Endothelial cell of umbilical vein (primary cell): ENCODE measurements around the gene PPP1R16B.

Experiments used
- EZH2 ChIP-seq: IDR thresholded peaks from 2 replicates; pipeline ENCODE4 v1.6.1; 2012; ENCODE audit warnings: borderline replicate concordance, low read depth, mild to moderate bottlenecking, moderate library complexity, low read length, inconsistent platforms; ENCODE audit not compliant: severe bottlenecking
- GATA2 ChIP-seq: IDR thresholded peaks from 2 replicates; pipeline ENCODE4 v1.7.0; 2011; ENCODE audit warnings: low read depth, mild to moderate bottlenecking, moderate library complexity, mixed read lengths, low read length; ENCODE audit not compliant: insufficient read length, insufficient read depth
- JUN ChIP-seq: IDR thresholded peaks from 2 replicates; pipeline ENCODE4 v1.6.1; 2011; ENCODE audit warnings: borderline replicate concordance, low read depth; ENCODE audit not compliant: insufficient read length, insufficient read depth
- MYC ChIP-seq: IDR thresholded peaks from one replicate; pipeline ENCODE4 v1.6.1; 2011; ENCODE audit warnings: mild to moderate bottlenecking, low read depth, low read length
- POLR2A ChIP-seq: IDR thresholded peaks from 2 replicates; pipeline ENCODE4 v1.6.1; 2012; ENCODE audit warnings: low read depth, mild to moderate bottlenecking, control low read depth, low read length
- POLR2AphosphoS5 ChIP-seq: IDR thresholded peaks from 2 replicates; pipeline ENCODE4 v1.6.1; 2012; ENCODE audit warnings: low read depth, mild to moderate bottlenecking, control low read depth, low read length, moderate library complexity; ENCODE audit not compliant: insufficient read depth
- TF ChIP-seq, protein P1 (sequence below), 2 donors: IDR thresholded peaks; 1 replicate in 1 of 2; 2 replicates in 1 of 2; pipeline ENCODE4 v1.5.1; 2011; ENCODE audit warnings: low read length in 2 of 2, mild to moderate bottlenecking in 2 of 2, moderate library complexity in 2 of 2, control low read depth in 1 of 2, inconsistent platforms in 1 of 2, low read depth in 1 of 2; ENCODE audit not compliant: insufficient read depth in 1 of 2; ENCODE audit errors: extremely low read depth in 1 of 2
- TF ChIP-seq, protein P2 (sequence below): IDR thresholded peaks from 2 replicates; pipeline ENCODE4 v1.6.1; 2011; ENCODE audit not compliant: insufficient read depth, insufficient read length

DNA sequence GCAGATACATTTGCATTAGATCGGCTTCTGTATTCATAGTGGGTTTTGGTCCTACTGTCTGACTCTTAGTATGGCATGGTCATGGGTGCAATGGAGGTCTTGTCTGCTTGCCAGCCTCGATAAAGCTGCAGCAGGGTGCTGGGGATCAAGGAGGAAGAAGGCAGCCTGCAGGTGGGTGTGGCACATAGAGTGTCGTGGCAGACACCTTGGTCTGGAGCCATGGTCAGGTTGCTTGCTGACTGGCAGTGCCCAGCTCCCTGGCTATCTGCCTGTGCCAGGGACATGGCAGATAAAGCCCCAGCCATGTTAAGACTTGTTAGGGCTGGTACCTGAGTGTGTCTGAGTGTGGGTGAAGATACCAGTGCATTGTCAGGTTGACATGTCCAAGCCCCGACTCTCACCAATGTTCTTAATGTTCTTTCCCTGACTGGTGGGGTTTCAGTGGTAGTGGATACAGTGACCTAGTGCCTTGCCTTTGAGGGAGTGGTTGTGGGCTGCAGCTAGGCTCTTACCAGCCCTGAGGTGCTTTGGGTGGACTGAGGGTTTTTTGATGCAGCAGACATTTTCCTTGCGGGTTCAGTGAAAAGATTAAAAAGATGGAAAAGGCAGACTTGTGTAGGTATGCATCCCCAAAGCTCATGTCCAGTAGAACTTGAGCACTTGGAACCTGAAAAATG lies 122.5 kb downstream of the PPP1R16B start:
- TF ChIP-seq, protein P1, sequence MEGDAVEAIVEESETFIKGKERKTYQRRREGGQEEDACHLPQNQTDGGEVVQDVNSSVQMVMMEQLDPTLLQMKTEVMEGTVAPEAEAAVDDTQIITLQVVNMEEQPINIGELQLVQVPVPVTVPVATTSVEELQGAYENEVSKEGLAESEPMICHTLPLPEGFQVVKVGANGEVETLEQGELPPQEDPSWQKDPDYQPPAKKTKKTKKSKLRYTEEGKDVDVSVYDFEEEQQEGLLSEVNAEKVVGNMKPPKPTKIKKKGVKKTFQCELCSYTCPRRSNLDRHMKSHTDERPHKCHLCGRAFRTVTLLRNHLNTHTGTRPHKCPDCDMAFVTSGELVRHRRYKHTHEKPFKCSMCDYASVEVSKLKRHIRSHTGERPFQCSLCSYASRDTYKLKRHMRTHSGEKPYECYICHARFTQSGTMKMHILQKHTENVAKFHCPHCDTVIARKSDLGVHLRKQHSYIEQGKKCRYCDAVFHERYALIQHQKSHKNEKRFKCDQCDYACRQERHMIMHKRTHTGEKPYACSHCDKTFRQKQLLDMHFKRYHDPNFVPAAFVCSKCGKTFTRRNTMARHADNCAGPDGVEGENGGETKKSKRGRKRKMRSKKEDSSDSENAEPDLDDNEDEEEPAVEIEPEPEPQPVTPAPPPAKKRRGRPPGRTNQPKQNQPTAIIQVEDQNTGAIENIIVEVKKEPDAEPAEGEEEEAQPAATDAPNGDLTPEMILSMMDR (IDR thresholded peaks at IDR 0.05; ENCODE audit: extremely low read depth in 1 of 2, insufficient read depth in 1 of 2, low read depth in 1 of 2, low read length in 2 of 2) = no peak
- TF ChIP-seq, protein P2, sequence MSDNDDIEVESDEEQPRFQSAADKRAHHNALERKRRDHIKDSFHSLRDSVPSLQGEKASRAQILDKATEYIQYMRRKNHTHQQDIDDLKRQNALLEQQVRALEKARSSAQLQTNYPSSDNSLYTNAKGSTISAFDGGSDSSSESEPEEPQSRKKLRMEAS = no peak
- TF ChIP-seq POLR2A (no peak), POLR2AphosphoS5 (no peak), MYC (no peak), EZH2 (no peak), JUN (no peak), GATA2 (no peak)
